NCI-H345 treated with DMSO at 0.1 percent for 48 hours (cell line): Measurements from ENCODE around the gene OR52R1.
"Not testable (repeated sequence)": the region's sequence is repeated elsewhere in the genome, so short reads cannot be mapped to it uniquely, and the experiment has no call there.

Experiments
- DNase-seq: peaks from one replicate; lab custom pipeline; 2025; ENCODE audit not compliant: unreplicated experiment; lab: John Stamatoyannopoulos, UW

The OR52R1 gene

DNA sequence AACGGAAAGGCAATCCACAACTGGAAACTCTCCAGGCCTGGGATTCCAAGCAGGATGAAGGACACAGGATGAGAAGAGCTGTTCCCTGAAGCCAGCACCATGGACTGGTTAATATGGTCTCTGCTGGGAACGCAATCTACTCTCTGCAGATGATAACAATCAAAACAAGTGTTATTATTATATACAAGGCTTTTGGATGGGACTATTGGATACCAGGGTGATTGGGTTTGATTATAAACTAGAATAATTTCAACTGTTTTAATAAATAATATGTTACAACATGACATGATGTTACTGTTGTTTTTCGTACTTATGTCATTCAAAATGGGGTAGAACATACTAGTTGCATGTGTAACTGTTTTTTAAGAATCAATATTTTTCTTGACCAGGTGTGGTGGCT, at the start of gene OR52R1:
Gene OR52R1, minus strand, starts transcription at position 101 of the 400 bp plus-strand sequence. Its CDS starts 0 bp downstream, at position 101.
- DNase-seq, result no peak

DNA sequence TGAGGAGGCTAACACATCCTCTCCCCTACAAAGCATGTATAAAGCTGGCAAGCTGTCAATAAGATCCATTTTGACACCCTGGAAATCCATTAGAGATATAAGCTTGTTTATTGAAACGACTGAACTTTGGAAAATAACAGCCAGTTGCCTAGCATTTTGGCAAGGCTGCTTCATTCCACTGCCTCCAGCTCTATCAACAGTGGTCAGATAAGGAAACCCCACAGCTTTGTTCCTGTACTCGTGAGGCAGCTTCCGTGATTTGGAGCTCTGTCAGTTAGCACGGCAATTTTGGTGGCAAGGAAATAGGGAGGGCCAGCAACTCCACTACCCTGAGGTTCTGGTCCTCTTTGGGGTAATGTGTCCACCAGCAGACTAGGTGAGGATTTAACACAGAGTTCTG, 46.9 kb upstream of the OR52R1 start:
- no peak for DNase-seq

DNA sequence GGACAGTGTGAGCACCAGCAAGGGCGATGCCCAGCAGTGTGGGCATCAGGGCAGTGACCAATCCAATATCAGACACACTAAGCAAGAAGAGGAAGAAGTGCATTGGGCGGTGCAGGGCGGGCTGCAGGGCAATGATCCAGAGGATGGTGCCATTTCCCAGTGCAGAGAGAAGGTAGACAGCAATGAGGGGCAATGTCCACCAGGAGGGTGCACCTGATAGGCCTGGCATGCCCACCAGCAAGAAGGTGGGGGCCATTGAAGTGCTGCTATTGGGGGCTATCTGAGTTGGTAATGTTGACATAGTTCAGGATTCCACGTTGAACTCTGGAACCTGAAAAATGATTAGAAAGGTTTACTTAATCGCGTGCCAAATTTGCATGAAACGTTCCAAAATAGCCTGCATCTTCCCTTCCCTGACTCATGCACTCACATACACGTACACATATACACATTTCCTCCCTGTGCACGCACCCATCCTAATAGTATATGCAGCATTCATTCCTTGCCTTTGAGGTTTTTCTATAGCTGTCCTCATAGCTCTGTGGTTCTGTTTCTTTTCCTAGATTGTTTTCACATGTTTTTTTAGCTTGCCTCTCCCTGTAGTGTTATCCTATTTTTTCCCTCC, 44.8 kb upstream of the OR52R1 start, which contains the start of gene OR51S1:
Gene OR51S1, minus strand, starts transcription at position 301 of the 625 bp plus-strand sequence. Its CDS starts 0 bp downstream, at position 301.
- DNase-seq, result no peak

DNA sequence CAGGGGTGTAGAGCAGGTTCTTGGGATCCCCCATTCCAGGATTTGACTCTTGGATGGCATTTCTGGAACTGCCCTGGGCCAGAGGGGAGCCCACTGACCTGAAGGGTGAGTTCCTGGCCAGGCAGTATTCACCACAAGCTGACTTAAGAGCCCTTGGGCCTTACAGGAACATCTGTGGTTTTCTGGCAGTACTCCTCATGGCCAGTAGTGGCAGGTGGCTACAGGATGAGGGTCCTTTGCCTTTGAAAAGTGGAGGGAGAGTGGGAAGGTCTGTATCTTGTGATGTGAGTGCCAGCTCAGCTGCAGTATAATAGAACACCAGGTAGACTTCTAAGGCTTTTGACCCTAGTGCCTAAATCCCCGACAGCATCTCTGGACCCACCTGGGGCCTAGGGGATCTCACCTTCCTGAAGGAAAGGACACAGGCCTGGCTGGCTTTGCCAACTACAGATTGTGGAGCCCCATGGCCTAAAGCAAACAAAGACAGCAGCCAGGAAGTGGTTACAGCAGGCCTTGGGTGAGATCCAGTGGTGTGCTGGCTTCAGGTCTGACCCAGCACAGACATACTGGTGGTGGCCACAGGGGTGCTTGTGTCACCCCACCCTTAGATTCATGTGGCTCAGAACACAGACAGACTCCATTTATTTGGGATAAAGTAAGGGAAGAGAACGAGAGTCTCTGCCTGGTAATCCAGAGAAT, 35.8 kb upstream of the OR52R1 start:
- DNase-seq, result no peak

DNA sequence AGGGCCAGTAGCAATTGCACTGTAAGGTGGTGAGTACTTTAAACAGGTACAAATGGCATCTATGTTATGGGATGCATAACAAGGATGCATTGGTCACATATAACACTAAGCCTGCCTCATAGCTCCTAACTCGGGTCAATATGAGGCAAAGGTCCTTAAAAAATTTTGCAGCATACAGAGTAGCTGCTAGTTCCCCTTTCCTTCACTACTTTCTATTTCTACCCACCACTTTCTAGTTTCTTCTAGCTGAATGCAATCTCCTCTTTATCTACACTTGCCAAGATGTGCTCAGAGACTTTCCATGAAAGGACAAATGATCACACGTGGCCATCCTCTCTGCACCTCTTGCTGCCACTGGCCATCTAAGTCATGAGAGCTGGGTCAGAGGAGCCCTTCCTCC, 26.7 kb upstream of the OR52R1 start:
- no peak for DNase-seq

DNA sequence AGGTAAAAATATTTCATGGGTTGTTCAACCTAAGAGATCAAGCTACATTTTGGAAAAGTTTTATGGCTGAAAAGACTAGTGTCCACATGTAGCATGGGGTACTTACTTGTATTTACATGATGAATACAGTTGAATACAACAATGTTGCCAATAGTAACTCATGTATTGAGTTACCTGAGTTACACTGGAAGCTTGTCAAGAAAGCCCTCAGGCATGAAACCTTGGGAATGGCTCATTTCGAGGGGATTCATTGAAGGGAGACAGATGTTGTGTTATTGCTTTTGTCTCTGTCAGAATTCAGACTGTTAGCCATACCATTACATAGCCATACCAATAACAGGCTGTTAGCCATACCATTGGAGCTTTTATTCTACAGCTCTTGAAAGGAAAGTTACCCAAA, 26.2 kb upstream of the OR52R1 start:
- DNase-seq, result peak; percentile 34

DNA sequence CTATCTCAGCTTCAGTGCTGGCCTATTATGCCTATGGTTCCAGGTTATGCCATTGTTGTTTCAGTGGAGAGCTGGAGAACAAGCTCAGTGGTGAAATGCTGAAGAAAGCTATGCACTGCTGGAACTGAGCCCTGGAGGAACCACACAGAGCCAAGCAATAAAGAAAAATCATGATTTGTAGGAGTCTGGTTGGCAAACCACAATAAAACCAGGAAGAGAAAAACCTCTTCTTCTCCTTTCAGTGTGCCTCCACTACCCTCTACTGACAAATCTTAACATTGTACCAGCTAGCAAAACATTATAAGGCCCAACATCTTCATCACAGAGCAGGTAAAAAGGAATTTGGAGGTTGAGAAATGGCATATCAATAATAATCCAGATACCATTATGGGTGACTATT, 22.2 kb upstream of the OR52R1 start:
- DNase-seq, result peak; percentile 16

DNA sequence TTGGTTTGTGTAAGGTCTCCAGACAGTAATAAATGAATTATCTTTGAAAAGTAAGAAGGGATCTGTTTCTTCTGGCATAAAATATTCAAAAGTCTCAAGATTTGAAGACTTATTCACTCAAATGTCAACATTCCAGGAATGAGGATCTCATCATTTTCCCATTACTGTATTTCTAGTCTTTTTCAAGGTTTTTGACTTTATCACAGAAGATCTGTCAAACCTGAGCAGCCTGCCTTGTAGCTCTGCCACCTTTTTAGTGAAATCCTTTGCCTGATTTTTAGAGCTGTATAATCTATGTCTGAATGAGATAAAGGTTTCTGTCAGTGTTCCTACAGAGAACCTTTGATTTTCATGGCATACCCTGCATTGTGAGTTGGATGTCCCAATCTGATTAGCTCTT, 21.0 kb upstream of the OR52R1 start:
- no peak for DNase-seq

DNA sequence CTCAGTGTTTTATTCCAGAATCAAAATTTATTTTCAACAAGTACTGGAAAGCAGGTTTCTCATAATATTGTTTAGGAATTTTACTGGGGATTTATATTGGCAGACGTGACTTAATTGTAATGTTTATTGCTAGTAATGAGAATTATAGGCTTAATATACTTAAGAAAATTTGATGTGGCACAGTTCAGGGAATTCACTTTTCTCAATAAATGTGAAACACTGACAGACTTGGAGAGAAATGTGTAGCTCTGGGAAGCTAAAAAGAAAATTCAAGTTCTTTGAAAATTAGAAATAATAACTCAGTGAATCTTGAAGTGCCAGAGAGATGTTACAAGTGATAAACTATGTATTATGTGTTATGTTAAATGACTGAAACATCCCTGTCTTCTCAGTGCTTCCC, 16.8 kb upstream of the OR52R1 start, which contains the start of gene OR51F2:
Gene OR51F2, plus strand, starts transcription at position 301 of the 400 bp plus-strand sequence. CDS start 101 bp downstream, outside the sequence.
- no peak for DNase-seq

DNA sequence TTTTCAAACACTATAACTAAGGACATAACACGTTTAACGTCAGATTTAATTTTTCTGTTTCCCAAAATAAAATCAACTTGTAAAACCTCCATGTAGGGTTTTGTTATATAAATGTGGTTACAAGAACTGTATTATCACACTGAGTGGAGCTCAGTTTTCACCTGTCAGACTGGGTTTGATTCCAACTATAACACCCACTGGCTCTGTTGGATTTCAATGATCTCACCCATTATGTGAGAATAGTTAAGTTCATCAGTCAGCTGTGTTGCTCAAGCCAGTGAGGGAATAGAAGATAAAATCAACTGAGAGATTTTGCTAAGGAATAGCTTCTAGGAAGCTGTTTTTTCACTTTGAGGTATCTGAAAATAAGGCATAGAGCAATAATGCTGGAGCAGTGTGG, 5.1 kb upstream of the OR52R1 start:
- peak; percentile 15 for DNase-seq

DNA sequence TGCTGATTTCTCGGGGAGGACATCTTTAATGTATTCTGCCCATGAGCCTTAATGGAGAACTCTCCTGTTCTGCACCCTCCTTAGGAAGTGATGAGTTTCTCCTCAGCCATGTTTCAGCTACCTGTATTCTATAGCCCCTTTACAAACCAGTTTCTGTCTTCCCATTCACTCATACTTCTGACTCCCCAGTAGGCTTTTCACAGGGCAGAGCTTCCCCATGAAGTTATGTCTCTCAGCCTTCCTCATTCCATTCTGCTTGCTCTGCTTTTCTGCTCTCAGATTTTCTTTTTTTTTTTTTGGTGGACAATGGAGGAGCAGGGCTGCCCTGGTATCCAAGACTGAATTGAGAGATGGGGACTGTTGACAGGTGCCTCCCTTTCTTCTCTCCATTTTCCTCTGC, 4.3 kb upstream of the OR52R1 start:
- no peak for DNase-seq

DNA sequence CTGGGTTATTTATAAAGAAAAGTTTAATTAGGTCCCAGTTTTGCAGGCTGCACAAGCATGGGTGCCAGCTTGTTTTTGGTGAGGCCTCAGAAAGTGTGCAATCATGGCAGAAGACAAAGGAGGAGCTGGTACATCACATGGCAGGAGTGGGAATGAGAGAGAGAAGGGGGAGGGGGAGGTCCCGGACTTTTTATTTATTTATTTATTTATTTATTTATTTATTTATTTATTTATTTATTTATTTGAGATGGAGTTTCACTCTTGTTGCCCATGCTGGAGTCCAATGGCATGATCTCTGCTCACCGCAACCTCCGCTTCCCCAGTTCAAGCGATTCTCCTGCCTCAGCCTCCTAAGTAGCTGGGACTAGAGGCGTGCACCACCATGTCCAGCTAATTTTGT, 2.9 kb downstream of the OR52R1 start:
- not testable (repeated sequence) for DNase-seq

DNA sequence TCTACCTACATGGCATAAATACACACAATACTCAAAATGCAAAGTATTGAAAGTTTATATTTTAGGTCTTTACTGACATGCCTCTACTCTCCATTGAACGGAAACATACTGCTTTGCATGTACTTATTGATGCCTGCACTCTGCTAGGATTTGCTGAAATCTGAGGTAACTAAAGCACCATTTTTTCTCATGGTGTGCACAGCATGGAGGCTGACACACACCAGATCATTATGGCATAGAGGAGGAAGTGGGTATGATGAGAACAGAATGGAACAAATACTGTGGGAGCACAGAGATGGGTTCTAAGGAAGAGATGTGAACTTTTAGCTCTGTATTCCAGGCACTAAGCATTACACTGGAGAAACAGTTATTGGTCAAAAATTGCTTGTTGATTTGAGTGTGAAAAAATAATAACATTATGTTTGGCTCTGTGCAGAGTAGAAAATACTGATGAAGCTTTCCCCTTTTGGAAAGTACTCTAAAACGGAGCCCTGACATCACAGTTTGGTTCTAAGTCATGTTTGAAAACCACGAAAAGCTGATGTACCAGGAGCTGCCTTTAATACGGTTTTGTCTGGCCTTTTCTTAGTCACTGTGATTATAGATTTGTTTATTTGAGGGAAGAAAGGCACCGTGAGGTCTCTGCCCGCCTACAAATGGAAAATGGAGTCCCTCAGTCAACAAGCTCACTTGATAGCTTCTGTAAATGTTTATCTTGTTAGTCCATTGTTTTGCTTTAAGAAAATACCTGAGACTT, 5.6 kb downstream of the OR52R1 start:
- no peak for DNase-seq

DNA sequence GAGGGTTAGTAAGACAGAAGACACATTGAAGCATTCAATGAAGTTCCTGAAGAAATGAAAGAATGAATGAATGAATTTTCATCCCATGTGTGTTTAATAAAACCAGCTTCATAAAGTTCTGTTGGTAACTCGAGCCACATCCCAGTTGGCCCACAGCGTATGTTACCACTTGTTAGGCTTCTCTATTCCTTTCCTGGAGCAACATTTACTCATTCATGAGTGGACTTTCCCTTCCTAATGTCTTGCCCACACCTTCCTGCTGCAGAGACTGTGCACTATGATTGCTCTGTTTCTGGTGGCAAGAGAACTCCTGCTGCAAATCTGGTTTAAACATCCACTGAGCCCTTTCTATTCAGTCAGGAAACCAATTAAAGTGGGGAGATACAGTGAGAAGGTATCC, 7.0 kb downstream of the OR52R1 start:
- DNase-seq, result no peak

DNA sequence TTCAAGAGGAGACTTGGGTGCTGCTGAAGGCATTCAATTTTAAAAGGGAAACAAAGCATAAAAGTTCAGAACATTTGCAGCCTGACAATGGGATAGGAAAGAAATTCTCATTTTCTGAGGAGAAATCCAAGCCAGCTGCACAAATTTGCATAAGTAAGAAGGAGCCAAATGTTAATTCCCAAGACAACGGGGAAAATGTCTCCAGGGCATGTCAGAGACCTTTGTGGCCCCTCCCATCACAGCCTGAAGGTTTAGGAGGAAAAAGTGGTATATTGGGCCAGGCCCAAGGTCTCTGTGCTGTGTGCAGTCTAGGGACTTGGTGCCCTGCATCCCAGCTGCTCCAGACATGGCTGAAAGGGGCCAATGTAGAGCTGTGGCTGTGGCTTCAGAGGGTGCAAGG, 21.7 kb downstream of the OR52R1 start:
- no peak for DNase-seq

DNA sequence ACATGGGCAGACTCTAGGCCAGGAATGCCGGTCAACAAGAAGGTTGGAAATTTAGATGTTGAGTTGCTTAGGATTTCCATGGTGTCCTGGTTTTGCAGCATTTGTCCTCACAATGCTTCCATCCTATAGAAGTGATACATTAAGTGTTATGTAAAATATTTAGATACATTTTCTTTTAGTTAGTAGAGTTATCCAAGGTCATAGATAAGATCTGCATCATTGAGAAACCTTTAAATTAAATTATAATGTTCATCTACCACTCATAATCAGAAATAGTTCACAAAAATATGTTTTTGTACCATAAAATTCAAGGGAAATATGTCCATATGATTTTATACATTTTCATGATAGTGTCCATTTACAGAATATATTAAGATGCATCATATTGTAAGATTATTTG, 34.3 kb downstream of the OR52R1 start, which contains the start of gene OR51F1:
Gene OR51F1, minus strand, starts transcription at position 101 of the 400 bp plus-strand sequence. Its CDS starts 0 bp downstream, at position 101.
- no peak for DNase-seq

DNA sequence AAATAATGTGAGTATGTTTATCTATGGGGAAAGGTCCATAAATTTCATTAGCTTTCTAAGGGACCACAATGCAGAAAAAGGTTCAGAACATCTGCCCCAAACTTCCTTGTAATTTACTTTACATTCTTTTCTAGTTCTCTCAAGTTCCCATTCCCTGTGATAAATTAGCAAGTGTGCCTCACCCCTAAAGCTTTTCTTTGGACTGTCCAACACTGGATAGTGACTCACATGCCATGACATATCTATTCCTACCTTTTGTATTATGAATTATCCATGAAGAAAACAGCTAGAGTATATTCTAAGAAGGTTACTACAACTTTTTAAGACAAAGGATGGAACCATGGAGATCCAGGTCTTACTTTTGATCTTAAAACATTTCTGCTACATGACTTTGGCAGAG, 36.1 kb downstream of the OR52R1 start:
- no peak for DNase-seq

DNA sequence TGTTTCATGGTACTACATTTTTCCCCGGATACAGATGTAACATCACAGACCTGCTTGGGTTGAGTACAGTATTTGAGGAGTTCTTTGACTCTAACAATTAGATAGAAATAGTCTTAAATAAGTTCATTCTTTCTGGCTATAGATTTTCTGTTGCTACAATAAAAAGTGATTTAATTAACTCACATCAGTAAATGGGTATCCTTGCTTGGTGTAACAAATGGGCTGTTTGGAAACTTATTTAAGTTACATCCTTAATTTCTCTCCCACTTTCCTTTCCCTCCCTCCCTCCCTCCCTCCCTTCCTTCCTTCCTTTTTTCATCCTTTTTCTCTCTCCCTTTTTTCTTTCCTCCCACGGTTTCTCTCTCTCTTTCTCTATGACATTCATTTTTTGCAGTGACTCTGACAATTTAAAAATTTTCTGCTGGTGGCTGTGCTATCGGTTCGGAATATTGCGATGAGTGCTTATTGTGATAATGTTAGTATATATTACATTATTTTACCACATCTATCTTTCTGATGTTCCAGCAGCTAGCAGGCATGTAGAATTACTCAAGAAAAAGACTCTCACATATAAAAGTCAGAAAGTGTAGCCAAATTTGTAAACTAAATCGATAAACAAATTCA, 37.6 kb downstream of the OR52R1 start:
- DNase-seq, result no peak

DNA sequence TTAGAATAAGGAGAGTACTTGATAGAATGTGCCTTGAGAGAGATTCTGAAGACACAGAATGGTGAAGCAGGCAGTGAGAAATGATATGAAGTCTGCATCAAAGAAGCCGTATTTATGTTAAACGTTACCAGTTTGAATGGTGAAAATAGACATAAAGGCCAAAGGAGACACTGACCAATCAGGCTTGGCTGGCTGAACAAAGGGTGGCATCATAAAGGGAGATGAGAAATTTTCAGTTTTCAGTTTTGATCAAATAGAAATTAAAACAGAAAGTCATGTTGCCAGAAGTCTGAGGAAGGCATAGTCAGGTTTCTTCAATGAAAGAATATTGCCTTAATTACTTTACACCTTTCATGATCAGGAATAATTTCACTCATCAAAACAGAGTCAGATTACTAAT, 41.1 kb downstream of the OR52R1 start:
- no peak for DNase-seq
